ENCODE results near the gene SLC44A4.

The SLC44A4 gene

GRCh38 chr6:31901415-31901952 lies 22.7 kb upstream of the SLC44A4 start:
- peak; percentile 44 for DNase-seq (ENCODE audit: low spot score)

- no peak for DNase-seq (ENCODE audit: low spot score)
Measured at GRCh38 chr6:31900917-31901414, 22.2 kb upstream of the SLC44A4 start.

GRCh38 chr6:31899882-31900722 lies 21.3 kb upstream of the SLC44A4 start:
- no peak for DNase-seq (ENCODE audit: low spot score)

GRCh38 chr6:31899215-31899614 lies 20.4 kb upstream of the SLC44A4 start:
- DNase-seq (ENCODE audit: low spot score) = no peak

- DNase-seq (ENCODE audit: low spot score) = peak; percentile 70
Measured at GRCh38 chr6:31898383-31899011, 19.7 kb upstream of the SLC44A4 start.

GRCh38 chr6:31897612-31898382 lies 19.0 kb upstream of the SLC44A4 start, which contains the start of gene EHMT2:
TSS of gene EHMT2 (minus strand) at chr6:31897698. CDS start at chr6:31897677, 21 bp downstream.
- DNase-seq (ENCODE audit: low spot score) = peak; percentile 82

- DNase-seq (ENCODE audit: low spot score) = no peak
Measured at GRCh38 chr6:31896856-31897611, 18.2 kb upstream of the SLC44A4 start.

- no peak for DNase-seq (ENCODE audit: low spot score)
Measured at GRCh38 chr6:31896493-31896855, 17.7 kb upstream of the SLC44A4 start.

GRCh38 chr6:31892821-31893220 lies 14.0 kb upstream of the SLC44A4 start:
- no peak for DNase-seq (ENCODE audit: low spot score)

- no peak for DNase-seq (ENCODE audit: low spot score)
Measured at GRCh38 chr6:31889331-31889972, 10.7 kb upstream of the SLC44A4 start.

- DNase-seq (ENCODE audit: low spot score) = no peak
Measured at GRCh38 chr6:31888276-31889258, 9.8 kb upstream of the SLC44A4 start.

- DNase-seq (ENCODE audit: low spot score) = no peak
Measured at GRCh38 chr6:31887173-31888007, 8.6 kb upstream of the SLC44A4 start.

- DNase-seq (ENCODE audit: low spot score) = no peak
Measured at GRCh38 chr6:31886541-31886991, 7.8 kb upstream of the SLC44A4 start.

- no peak for DNase-seq (ENCODE audit: low spot score)
Measured at GRCh38 chr6:31884528-31885035, 5.8 kb upstream of the SLC44A4 start.

GRCh38 chr6:31883676-31884075 lies 4.9 kb upstream of the SLC44A4 start:
- DNase-seq (ENCODE audit: low spot score) = no peak

GRCh38 chr6:31882344-31882743 lies 3.5 kb upstream of the SLC44A4 start:
- DNase-seq (ENCODE audit: low spot score) = no peak

GRCh38 chr6:31881136-31881859 lies 2.5 kb upstream of the SLC44A4 start:
- DNase-seq (ENCODE audit: low spot score) = no peak

- no peak for DNase-seq (ENCODE audit: low spot score)
Measured at GRCh38 chr6:31880616-31881015, 1.8 kb upstream of the SLC44A4 start.
